SHP77 (cell line): ENCODE data around the gene CBFA2T3.
A peak's percentile ranks its signal among the peaks of the same experiment; 100 is the strongest.
"Not testable (repeated sequence)": the region's sequence is repeated elsewhere in the genome, so short reads cannot be mapped to it uniquely, and the experiment has no call there.

Experiments used
- DNase-seq, 2 experiments: peaks; one replicate each; lab custom pipeline; 2025; lab: John Stamatoyannopoulos, UW

Gene CBFA2T3

DNA sequence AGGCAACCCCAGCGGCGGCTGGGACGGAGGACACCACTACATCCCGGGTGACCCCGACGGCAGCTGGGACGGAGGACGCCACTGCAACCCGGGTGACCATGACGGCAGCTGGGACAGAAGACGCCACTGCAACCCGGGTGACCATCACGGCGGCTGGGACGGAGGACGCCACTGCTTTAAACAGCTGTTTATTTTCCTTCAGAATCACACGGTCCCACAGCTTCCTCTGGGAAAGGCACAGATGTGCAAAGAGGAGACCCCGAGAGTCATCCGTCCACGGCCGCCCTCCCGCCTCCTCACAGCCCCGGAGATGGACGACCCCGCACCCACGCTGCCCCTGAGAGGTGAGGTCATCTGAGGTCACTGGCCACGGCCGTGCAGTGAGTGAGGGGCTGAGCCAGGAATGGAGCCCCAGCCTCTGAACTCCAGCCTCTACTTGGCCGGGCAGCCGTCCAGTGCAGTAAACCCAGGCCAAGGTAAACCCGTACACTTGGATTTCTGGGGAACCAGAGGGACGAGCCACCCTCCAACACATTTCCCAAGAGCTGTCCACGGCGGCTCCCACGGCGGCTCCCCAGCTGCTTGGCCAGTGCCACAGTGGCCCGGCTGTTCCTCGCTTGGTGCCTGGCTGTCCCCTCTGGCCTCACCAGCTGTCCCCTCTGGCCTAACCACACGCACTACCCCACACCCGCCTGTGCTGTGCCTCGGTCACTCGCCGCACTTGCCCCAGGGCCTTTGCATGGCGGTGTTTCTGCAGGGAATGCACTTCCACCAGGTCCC is 67.4 kb downstream of the CBFA2T3 start:
- DNase-seq: no peak

DNA sequence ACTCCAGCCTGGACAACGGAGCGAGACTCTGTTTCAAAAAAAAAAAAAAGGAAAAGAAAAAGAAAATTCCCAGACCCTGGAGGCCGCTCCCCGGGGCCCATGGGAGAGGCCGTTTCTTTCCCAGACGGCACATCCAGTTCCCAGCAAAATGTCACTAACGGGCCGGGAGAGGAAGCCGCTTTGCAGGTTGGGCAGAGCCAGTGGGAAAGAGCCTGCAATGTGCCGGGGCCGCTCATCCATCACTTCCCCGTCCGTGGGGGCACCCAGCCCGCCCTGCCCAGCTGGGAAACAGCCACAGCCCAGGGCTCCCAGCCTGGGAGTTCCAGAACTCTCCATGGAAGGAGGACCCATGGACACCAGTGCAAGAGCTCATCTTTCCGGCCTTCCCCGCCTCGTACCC is 68.7 kb downstream of the CBFA2T3 start:
- DNase-seq: no peak

DNA sequence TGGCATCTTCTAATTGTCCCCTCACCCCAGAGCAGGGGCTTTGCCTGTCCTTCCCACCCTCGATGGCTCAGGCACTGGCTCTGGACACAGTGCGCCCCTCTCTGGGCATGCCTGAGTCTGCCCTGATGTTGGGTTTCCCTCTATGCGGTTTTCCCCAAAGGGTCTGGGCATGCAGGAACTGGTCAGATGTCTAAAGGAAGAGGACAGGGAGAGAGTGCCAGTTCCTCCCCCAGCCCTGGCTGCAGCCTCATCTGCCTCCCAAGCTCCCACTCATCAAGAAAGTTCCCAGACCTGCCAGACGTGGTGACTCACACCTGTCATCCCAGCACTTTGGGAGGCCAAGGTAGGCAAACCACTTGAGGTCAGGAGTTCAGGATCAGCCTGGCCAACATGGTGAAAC is 69.2 kb downstream of the CBFA2T3 start:
- no peak for DNase-seq

DNA sequence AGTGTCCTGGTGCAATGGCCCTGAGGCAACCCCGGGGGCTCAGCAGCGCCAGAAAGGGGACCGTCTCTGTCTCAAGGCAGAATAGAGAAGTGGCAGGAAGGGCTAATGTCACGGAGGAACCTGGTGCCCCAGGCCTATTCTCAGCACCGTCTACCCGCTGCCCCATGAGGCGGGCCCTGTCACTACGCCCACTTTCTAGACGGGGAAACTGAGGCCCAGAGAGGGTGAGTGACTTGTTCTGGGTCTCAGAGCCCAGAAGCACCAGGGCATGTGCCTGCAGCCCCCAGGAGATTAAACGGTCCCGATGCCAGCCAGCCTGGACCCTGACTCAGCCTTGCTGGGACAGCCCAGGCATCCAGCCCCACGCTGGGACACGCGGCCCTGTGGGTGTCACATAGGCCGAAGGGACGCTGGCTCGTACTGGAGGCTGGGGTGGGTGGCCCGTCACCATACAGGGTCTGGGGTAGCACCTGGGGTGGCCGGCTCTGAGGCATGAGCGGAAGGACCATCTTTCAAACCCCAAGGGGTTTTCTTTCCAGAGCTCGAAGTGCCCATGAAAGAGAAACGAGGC is 70.4 kb downstream of the CBFA2T3 start:
- no peak for DNase-seq

DNA sequence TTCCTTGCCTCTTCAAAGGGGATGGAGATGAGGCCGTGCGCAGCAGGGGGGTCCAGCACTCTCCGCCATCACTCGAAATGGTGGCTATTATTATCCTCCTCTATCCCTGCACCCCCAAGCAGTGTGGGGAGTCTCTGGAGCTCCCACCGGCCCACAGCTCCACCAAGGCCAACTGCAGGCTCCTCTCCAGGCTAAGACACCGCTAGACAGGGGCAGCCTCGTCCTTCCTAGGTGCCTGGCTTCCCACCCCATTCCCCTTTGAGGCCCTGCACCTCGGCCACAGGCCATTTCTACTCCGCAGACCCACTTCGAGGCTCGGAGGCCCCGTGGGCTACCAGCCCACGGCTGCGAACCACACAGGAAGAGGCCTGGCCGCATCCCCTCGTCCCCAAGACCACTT is 71.0 kb downstream of the CBFA2T3 start:
- no peak for DNase-seq

DNA sequence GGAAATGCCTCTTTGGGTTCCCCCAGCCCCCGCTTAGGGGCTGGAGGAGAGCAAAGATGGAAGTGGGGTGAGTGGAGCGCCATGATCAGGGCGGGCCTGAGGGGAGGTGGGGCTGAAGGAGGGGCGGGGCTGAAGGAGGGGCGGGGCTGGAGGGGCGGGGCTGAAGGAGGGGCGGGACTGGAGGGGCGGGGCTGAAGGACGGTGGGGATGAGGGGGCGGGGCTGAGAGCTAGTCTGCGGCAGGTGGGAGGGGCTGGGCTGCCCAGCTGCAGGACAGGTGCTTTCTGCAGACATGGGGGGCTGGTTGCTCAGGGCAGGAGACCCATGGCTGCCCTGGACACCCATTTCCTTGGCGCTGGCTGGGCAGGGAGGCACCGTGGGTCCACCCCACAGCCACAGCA is 71.4 kb downstream of the CBFA2T3 start:
- peak; percentile 16 to 28 for DNase-seq

DNA sequence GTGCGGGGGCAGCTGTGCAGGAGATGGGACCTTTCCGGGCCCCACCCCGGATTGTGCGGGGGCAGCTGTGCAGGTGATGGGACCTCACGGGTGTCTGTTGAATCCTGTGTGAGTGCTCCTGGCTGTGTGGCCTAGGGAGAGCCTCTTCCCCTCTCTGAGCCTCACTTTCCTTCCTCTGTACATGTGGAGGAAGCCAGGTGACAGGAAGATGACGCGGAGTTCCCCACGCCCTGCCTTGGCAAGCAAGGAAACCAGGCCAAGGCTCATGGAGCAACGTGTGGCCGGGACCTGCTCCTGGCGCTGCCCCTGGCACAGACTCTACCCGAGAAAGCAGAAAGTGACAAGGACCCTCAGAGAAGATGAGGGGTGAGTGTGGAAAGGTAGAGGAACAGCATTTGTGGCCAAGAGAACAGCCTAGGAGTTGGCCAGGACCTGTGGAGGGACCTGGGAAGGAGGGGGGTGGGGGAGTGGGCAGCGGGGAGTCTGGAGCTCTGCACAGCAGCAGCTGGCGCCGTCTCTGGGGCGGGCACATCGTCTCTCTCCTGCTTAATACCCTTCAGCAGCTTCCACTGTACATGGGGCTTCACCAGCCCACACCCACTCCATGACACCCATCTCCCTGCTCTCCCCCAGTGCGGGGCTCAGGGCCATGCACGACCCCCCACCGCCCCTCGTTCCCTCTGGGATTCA is 72.2 kb downstream of the CBFA2T3 start:
- no peak for DNase-seq

DNA sequence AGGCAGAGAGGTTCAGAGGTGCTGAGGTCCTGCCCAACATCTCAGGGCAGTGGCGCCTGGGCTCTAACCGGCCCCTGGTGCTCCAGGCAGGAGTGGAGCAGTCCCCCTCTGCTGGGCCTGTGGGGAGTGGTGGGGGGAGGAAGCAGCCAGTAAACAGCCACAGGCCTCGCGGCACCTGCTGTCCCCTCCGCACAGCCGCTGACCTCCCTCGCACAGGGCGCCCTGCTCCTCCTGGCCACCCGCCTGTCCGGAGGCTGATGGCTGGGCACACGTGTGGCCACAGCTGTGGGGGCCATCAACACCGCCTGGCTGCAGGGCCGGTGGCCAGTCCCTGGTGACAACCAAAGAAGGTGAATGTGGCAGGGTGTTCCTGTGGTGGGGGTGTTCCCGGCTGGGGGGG is 73.7 kb downstream of the CBFA2T3 start:
- DNase-seq: no peak

DNA sequence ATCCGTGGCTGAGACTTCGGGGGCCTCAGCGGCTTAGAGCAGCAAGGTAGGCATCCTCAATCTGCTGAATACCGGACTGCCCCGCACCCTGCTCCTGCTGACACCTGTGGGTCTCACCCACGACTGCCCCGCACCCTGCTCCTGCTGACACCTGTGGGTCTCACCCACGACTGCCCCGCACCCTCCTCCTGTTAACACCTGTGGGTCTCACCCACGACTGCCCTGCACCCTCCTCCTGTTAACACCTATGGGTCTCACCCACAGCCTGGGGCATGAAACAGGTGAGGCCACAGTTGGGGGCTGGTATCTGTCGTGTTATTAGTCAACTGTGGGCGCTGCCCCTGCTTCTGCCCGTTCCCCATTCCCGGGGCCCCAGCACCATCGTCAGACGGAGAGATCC is 74.3 kb downstream of the CBFA2T3 start:
- no peak for DNase-seq

DNA sequence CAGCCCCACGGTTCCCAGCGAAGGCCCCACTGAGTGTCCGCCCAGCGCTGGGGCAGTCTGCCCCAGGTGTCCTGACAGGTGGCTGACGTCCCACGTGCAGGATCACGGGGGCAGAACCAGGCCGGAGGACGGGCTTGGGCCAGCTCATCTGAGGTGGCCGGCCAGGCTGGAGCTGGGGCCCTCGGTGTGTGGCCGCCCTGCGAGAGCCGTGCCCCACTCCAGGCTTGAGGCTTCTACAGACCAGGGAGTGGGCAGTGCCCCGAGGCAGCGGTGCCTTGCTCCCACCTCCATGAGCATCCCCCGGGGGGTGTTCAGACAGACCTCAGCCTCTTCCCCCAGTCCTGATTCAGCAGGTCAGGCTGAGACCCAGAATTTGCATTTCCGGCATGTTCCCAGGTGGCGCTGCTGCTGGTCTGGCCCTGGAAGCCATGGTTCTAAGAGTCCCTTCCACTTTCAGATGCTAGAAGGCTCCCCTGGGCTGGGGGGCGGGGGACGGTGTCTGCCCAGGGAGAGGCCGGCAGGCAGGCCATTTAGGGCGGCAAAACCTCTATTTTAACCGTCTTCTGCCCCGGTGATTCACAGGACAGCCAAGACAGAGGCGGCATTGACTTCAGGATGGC is 75.2 kb downstream of the CBFA2T3 start:
- DNase-seq: no peak

DNA sequence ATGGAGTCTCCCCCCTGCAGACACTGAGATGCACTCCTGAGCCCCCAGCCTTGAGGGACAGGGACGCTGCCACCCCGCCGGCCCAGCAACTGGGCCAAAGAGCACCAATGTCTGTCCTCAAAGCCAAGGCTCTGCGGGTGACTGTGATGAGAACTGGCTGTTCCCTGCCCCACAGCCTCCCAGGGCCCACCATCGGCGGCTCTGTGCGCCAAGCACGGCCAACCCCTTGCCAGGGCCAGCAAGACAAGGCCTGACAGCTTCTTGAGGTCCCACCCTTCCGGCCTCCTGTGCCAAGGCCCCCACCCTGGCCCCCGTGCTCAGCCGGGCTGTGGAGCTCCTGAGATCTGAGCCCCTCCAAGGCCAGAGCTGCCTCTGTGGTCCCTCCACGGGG is 76.3 kb downstream of the CBFA2T3 start:
- no peak for DNase-seq

DNA sequence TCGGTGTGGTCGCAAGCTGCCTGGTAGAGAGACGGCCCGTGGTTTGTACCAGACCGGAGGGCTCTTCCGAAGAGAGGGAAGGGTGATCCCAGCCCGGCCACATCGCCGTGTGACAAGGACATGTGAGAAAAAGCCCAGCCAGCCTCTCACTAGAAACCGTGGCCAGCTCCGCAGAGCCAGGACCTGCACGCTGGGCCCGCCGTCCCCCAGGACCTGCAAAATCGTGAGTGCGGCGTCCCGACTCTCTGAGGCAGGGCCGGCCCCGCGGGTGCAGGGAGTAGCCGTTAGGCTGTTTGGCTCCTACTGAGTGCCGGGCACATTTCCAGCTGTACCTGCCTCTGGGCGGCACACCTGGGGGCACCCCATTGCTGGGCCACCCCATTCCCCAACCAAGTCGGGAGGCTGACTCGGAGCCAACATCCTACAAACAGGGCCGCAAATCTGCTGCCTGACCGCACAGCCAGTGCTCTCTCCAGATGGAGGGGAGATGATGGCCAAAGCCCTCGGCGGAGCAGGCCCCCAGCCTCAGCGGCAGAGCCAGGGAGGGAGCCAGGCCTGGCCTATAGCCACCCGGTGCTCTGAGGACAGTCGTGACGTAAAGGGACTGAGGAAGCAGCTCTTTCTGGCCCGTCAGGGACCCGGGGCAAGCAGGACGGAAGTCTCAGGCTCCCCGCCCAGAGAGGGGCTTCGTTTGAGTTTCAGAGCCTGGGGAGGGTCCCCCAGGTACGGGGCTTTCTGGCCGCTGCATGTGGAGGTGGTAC is 76.9 kb downstream of the CBFA2T3 start:
- DNase-seq: no peak

DNA sequence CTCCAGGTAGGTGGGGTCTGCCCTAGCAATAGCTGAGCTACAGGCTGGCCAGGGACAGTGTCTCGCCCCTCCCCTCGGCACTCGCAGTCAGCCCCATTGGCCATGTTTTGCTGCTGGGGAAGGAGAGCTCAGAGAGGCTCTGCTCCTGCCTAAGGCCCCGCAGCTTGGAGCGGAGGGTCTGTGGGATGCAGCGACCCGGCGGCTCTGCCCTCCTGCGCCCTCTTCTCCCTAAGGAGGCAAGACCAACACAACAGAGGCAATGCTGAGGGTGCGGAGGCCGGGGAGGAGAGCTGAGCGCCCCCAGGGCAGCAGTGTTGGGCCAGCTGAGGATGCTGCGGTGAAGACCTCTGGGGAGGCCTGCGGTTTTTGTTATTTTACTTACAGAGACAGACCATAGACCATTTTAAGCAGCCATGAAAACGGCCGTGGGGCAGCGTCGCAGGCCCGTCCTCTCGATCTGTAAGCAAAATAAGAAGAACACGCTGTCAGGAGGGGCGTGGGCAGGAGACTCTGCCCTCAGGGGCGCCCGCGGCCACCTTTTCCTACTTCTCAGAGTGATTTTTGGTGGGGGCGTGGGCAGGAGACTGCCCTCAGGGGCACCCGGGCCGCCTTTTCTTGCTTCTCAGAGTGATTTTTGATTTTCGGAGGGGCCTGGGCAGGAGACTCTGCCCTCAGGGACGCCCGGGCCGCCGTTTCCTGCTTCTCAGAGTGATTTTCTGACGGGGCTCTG is 79.1 kb downstream of the CBFA2T3 start:
- no peak for DNase-seq

DNA sequence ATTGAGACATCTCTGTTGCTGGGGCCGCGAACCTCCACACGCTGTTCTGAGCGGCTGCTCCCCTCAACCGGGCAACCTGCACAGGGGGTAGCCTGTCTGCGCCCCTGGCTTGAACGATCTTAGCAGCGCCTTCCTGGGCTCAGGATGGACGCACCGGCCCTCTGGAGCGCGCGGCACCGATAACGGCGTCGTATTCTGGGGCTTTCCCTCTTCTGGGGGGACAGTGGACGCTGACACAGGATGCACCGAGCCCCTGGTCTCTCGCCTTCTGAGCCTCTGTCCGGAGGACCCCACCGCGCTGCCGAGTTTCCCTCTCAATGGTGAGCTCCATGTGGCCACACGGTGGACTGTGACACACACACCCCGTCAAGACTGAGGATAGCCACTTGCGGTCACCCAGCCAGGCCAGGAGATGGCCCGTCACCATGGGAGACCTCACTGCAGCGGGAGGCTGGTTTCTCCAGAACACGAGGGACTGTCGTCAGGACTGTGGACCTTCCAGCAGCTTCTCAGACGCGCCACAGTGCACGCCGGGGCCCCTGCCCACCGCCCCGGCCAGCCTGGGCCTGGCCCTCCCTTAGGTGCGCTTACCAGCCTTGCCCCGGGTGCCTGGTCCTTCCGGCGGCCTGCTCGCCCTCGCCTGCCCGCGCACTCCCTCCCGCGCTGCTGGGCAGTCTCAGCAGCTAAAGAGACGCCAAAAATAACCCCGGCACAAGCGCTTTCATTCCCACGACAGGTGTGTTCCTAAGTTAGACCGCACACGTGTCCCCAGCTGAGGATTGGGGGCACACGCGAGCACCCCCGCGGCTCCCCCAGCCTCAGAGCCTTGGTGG is 80.6 kb downstream of the CBFA2T3 start:
- no peak for DNase-seq

DNA sequence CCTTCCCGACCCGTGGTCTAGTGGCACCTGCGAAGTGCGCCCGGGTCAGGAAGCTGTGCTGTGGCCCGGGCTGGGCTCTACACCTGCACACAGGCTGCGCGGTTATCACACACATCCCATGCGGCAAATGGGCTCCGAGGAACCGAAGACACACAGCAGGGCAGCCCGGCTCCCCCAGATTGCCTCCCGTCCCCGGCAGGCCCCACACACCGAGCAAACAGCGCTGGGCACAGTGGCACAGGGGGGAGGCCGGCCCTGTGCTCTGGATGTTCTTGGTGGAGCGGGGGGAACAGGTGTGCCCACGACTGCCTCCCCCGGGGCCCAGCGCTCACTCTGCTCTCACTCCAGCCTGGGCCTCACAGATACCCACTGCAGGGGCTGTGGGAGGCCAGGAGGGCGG is 81.7 kb downstream of the CBFA2T3 start:
- no peak for DNase-seq

DNA sequence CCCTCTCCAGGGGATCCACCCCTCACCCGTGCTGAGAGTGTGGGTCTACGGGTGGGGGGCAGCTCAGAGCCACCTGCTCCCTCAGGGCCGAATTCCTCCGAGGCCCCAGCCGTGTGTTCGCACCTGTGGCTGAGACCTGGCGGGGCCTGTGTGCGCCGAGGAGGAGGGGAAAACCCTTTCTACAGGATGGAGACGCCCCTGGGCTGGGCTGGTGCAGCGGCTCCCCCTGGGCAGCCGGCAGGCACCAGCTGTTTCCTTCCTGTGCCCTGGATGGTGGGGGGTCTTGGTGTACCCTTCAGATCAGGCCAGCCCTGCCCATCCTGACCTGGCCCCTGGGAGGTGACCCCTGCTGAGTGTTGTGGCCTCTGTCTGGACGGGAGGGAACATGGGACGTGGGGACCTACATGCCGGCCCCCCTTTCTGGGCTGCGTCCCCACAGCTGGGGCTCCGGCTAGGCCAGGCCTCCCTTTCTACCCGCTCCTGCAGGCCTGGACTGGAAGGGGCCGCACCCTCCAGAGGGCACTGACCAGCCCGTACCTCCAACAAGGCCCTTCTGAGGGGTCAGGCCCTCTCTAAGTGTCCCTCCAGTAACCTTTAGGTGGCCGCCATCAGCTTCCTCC is 82.2 kb downstream of the CBFA2T3 start:
- DNase-seq: no peak

DNA sequence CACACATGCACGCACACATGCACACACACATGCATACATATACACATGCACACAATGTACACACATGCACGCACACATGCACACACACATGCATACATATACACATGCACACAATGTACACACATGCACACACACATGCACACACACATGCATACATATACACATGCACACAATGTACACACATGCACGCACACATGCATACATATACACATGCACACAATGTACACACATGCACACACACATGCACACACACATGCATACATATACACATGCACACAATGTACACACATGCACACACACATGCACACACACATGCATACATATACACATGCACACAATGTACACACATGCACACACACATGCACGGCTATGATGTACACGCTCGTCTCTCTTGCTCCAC is 82.7 kb downstream of the CBFA2T3 start:
- not testable (repeated sequence) for DNase-seq

DNA sequence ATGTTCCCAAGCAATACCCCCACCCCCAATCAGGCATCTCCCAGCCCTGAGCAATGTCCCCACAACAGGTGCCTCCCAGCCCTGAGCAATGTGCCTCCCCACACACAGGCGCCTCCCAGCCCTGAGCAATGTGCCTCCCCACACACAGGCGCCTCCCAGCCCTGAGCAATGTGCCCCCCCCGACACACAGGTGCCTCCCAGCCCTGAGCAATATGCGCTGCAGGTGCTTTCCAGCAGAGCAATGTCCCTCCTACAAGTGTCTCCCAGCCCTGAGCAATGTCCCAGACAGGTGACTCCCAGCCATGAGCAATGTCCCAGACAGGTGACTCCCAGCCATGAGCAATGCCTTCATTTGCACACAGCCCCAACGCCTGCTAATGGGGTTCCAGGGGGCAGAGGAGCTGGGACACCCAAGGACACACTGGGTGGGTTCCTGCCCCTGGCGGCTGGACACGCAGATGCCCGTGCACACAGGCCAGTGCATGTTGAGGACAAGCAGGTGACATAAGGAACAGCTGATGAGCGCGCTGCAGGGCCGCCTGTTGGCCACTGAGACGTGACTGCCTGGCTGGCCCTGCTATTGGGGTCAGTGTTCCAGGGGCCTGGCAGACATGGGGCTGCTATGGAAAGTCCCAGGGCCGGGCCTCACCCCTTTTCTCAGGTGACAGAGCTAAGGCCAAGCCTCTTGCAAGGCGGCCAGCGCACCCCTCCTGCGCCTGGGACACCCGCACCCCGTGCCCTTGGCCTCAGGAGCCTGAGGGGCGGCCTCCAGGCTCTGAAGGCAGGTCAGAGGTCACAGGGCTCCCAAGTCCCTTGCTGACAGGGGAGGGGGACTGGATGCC is 83.7 kb downstream of the CBFA2T3 start:
- no peak for DNase-seq

DNA sequence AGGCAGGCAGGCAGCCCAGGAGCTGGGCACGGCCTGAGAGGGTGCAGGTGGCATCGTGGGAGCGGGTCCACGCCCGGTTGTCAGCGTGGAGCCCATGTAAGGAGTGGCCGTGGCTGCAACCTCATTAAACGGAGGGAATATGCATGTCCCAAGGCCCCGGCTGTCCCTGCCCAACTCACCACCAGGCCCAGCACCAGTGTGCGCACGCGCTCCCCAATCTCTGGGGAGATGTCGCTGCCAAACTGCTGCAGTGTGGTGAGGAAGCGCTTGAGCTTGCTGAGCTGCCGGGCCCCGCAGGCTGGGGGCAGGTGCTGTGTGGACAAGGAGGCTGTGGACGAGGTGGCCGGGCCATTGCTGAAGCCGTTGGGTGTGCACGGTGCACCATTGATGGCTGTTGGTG is 84.9 kb downstream of the CBFA2T3 start:
- DNase-seq: no peak
